HEK293 (cell line): ENCODE measurements around the gene MED25.
A peak's percentile ranks its signal among the peaks of the same experiment; 100 is the strongest.

Experiments
- CTCF ChIA-PET: fragments of 350-600 bp; formaldehyde crosslinking; extraction: SDS; loops from one replicate; lab custom pipeline; 2021; ENCODE audit warnings: antibody characterized with exemption; lab: Yijun Ruan, JAX
- POLR2A ChIA-PET: fragments of 300-600 bp; formaldehyde crosslinking; extraction: SDS; loops from one replicate; lab custom pipeline; 2020; ENCODE audit warnings: antibody characterized with exemption, inconsistent platforms; lab: Yijun Ruan, JAX
- H3K27ac ChIP-seq: fragments of 200-500 bp; sonication (Bioruptor generic); 2 replicates; pipeline ENCODE4 v1.5.1; 2014; ENCODE audit warnings: low read depth, low read length, control low read depth, inconsistent platforms; ENCODE audit errors: extremely low read depth
- H3K36me3 ChIP-seq, 2 experiments: fragments of 200-500 bp in 1 of 2; sonication (Bioruptor generic) in 1 of 2; 1 replicate in 1 of 2; 2 replicates in 1 of 2; pipeline ENCODE4 v1.5.1; 2014 to 2017; ENCODE audit warnings: inconsistent platforms in 2 of 2, low read length in 2 of 2; ENCODE audit not compliant: control insufficient read depth in 2 of 2, insufficient read depth in 1 of 2
- H3K4me1 ChIP-seq: fragments of 200-500 bp; sonication (Bioruptor generic); 2 replicates; pipeline ENCODE4 v1.5.1; 2014; ENCODE audit warnings: mild to moderate bottlenecking, low read length, inconsistent platforms; ENCODE audit not compliant: control insufficient read depth, insufficient read depth
- H3K4me3 ChIP-seq: 2 replicates; pipeline ENCODE4 v1.5.1; 2011; ENCODE audit warnings: low read depth, mild to moderate bottlenecking, control low read depth, low read length, moderate library complexity
- H3K9me3 ChIP-seq: fragments of 200-500 bp; sonication (Bioruptor generic); 2 replicates; pipeline ENCODE4 v1.5.1; 2014; ENCODE audit warnings: low read depth, low read length, inconsistent platforms; ENCODE audit not compliant: control insufficient read depth, insufficient read depth
- EGR2 ChIP-seq: fragments of 450-650 bp; formaldehyde crosslinking; IDR thresholded peaks from 2 replicates; pipeline ENCODE4 v1.5.1; 2016; ENCODE audit warnings: low read depth, missing biosample characterization, missing genetic modification characterization
- IKZF3 ChIP-seq: fragments of 450-650 bp; IDR thresholded peaks from 2 replicates; pipeline ENCODE4 v1.5.0; 2018; ENCODE audit warnings: missing biosample characterization, mild to moderate bottlenecking, missing genetic modification characterization, moderate library complexity
- MEIS1 ChIP-seq: sonication (generic); formaldehyde crosslinking; IDR thresholded peaks from 2 replicates; pipeline ENCODE4 v1.8.1; 2022; ENCODE audit warnings: missing genetic modification reagents, mild to moderate bottlenecking, borderline replicate concordance
- SCRT1 ChIP-seq: fragments of 450-650 bp; formaldehyde crosslinking; IDR thresholded peaks from 2 replicates; pipeline ENCODE4 v1.5.1; 2016; ENCODE audit warnings: missing biosample characterization, missing genetic modification characterization, borderline replicate concordance
- SCRT2 ChIP-seq: fragments of 450-650 bp; formaldehyde crosslinking; IDR thresholded peaks from 2 replicates; pipeline ENCODE4 v1.5.1; 2016; ENCODE audit warnings: missing biosample characterization, missing genetic modification characterization
- TCF7L2 ChIP-seq: IDR thresholded peaks from 2 replicates; pipeline ENCODE4 v1.6.1; 2011; ENCODE audit warnings: low read depth, mild to moderate bottlenecking, inconsistent platforms, low read length, moderate library complexity, borderline replicate concordance
- ZBTB49 ChIP-seq: fragments of 450-650 bp; formaldehyde crosslinking; IDR thresholded peaks from 2 replicates; pipeline ENCODE4 v1.5.1; 2016; ENCODE audit warnings: missing biosample characterization, missing genetic modification characterization, low read depth
- ZIC2 ChIP-seq: fragments of 450-650 bp; formaldehyde crosslinking; IDR thresholded peaks from 2 replicates; pipeline ENCODE4 v1.5.1; 2016; ENCODE audit warnings: missing biosample characterization, missing genetic modification characterization
- ZNF239 ChIP-seq: fragments of 450-650 bp; formaldehyde crosslinking; IDR thresholded peaks from 2 replicates; pipeline ENCODE4 v1.5.1; 2016; ENCODE audit warnings: missing biosample characterization, missing genetic modification characterization
- ZNF324 ChIP-seq: fragments of 450-650 bp; formaldehyde crosslinking; IDR thresholded peaks from 2 replicates; pipeline ENCODE4 v1.5.1; 2016; ENCODE audit warnings: missing biosample characterization, missing genetic modification characterization
- ZNF366 ChIP-seq: fragments of 450-650 bp; formaldehyde crosslinking; conservative IDR thresholded peaks from 2 replicates; pipeline ENCODE4 v1.5.1; 2016; ENCODE audit warnings: missing biosample characterization, missing genetic modification characterization
- ZNF37A ChIP-seq: fragments of 450-650 bp; IDR thresholded peaks from 2 replicates; pipeline ENCODE4 v1.5.1; 2018; ENCODE audit warnings: missing biosample characterization, missing genetic modification characterization
- ZNF391 ChIP-seq: fragments of 450-650 bp; formaldehyde crosslinking; IDR thresholded peaks from 2 replicates; pipeline ENCODE4 v1.5.1; 2016; ENCODE audit warnings: low read depth, missing biosample characterization, missing genetic modification characterization, borderline replicate concordance
- ZNF623 ChIP-seq: fragments of 450-650 bp; formaldehyde crosslinking; IDR thresholded peaks from 2 replicates; pipeline ENCODE4 v1.5.1; 2016; ENCODE audit warnings: missing biosample characterization, missing genetic modification characterization
- ZNF701 ChIP-seq: fragments of 450-650 bp; formaldehyde crosslinking; IDR thresholded peaks from 2 replicates; pipeline ENCODE4 v1.5.1; 2016; ENCODE audit warnings: missing biosample characterization, missing genetic modification characterization
- ZNF76 ChIP-seq: fragments of 450-650 bp; formaldehyde crosslinking; IDR thresholded peaks from 2 replicates; pipeline ENCODE4; 2016; ENCODE audit warnings: low read depth, missing biosample characterization, missing genetic modification characterization, borderline replicate concordance
- ZNF791 ChIP-seq: fragments of 450-650 bp; formaldehyde crosslinking; IDR thresholded peaks from 2 replicates; pipeline ENCODE4 v1.5.1; 2016; ENCODE audit warnings: missing biosample characterization, missing genetic modification characterization
- TF ChIP-seq, protein P1 (sequence below): fragments of 450-650 bp; formaldehyde crosslinking; IDR thresholded peaks from 2 replicates; pipeline ENCODE4 v1.5.1; 2017; ENCODE audit warnings: missing biosample characterization, missing genetic modification characterization
- TF ChIP-seq, protein P2 (sequence below): fragments of 450-650 bp; formaldehyde crosslinking; IDR thresholded peaks from 2 replicates; pipeline ENCODE4 v1.5.1; 2016; ENCODE audit warnings: missing biosample characterization, missing genetic modification characterization

The MED25 gene

DNA sequence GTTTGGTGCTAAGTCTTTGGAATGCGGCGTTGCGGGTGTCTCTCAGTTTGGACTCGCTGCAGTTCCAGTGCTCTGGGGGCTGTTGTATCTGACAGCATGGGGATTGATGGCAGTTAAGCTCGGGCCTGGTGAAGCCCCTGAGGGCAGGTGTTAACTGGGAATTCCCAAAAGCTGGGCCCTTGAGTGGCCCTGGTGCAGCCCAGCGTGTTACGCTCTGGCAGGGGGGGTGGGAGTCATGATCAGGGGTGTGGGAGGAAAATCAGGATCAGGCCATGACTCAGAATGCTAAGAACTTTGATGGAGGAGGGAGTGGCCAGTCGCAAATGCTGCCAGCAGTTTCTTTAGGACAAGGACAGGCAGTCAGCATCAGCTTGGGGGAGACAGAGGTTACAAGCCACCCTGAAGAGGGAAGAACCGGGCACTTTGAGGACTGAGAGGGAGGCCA lies 31.7 kb upstream of the MED25 start (continued):
- no peak for TF ChIP-seq TCF7L2
- TF ChIP-seq, protein P1, sequence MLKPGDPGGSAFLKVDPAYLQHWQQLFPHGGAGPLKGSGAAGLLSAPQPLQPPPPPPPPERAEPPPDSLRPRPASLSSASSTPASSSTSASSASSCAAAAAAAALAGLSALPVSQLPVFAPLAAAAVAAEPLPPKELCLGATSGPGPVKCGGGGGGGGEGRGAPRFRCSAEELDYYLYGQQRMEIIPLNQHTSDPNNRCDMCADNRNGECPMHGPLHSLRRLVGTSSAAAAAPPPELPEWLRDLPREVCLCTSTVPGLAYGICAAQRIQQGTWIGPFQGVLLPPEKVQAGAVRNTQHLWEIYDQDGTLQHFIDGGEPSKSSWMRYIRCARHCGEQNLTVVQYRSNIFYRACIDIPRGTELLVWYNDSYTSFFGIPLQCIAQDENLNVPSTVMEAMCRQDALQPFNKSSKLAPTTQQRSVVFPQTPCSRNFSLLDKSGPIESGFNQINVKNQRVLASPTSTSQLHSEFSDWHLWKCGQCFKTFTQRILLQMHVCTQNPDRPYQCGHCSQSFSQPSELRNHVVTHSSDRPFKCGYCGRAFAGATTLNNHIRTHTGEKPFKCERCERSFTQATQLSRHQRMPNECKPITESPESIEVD = no peak
- TF ChIP-seq ZNF239 = no peak
- no peak for TF ChIP-seq MEIS1 (CRISPR knock-in tag)

DNA sequence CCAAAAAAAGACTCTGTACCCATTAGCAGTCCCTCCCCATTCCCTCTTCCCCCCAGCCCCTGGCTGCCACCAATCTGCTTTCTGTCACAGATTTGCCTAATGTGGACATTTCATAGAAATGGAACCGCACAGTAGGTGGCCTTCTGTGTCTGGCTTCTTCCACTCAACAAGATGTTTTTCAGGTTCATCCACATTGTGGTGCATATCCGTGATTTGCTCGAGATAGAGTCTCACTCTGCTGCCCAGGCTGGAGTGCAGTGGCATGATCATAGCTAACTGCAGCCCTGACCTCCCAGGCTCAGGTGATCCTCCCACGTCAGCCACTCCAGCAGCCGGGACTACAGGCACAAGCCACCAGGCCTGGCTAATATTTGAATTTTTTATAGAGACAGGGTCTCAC lies 30.3 kb upstream of the MED25 start:
- H3K27ac ChIP-seq = no peak overlapping the region
- peaks cover 33 to 69% of the 10 kb centered on the region in 2 experiments; a peak in 2 of 3 replicates for H3K36me3 ChIP-seq
- TF ChIP-seq, protein P2, sequence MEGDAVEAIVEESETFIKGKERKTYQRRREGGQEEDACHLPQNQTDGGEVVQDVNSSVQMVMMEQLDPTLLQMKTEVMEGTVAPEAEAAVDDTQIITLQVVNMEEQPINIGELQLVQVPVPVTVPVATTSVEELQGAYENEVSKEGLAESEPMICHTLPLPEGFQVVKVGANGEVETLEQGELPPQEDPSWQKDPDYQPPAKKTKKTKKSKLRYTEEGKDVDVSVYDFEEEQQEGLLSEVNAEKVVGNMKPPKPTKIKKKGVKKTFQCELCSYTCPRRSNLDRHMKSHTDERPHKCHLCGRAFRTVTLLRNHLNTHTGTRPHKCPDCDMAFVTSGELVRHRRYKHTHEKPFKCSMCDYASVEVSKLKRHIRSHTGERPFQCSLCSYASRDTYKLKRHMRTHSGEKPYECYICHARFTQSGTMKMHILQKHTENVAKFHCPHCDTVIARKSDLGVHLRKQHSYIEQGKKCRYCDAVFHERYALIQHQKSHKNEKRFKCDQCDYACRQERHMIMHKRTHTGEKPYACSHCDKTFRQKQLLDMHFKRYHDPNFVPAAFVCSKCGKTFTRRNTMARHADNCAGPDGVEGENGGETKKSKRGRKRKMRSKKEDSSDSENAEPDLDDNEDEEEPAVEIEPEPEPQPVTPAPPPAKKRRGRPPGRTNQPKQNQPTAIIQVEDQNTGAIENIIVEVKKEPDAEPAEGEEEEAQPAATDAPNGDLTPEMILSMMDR (tag by site-specific recombination) = no peak
- TF ChIP-seq ZNF324 = no peak
- TF ChIP-seq EGR2 = no peak
- TF ChIP-seq ZNF76 (tag by site-specific recombination) = no peak
- no peak for TF ChIP-seq ZNF701
- no peak for TF ChIP-seq ZNF37A (tag by site-specific recombination)
- no peak for TF ChIP-seq IKZF3
- TF ChIP-seq ZNF366 (tag by site-specific recombination) = no peak
- TF ChIP-seq ZBTB49 = no peak
- TF ChIP-seq ZNF791 = no peak
- no peaks in the 10 kb centered on the region for H3K9me3 ChIP-seq
- no peaks in the 10 kb centered on the region for H3K4me1 ChIP-seq
- CTCF ChIA-PET = interaction anchor here (0.7 kb wide), 1 partner anchor 411 kb away, joined by 3 read pairs; no protein-coding TSS in a partner anchor
- POLR2A ChIA-PET = interaction anchor here (0.6 kb wide), 1 partner anchor 21 kb away, joined by 7 read pairs; no protein-coding TSS in a partner anchor
- H3K4me3 ChIP-seq = no peak overlapping the region

DNA sequence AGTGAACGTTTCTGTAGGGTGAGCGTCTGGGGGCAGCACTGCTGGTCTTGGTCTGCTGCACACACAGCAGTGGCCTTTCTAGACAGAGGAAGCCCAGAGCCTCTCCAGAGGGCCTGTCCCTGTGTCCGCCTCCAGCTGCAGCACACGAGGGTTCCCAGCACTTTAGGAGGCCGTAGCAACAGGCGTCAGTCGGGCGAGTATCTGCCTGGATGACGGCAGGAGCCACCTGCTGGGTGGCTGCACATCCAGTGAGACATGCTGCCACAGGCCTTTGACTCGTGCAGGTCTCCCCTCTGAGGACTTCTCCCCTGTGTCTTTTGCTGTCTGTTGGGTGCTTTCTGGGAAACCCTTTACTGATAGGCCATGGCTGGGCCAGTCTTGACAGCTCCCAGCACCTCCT lies 29.2 kb upstream of the MED25 start:
- Histone ChIP-seq H3K36me3 (peaks cover 35 to 68% of the 10 kb centered on the region in 2 experiments), H3K9me3 (no peaks in the 10 kb centered on the region), H3K4me3 (no peak overlapping the region), H3K27ac (0 out of 2 replicates have a peak overlapping the region, but pooled peaks have one; percentile 4), H3K4me1 (no peaks in the 10 kb centered on the region)
- ChIA-PET CTCF (interaction anchor here (1.0 kb wide), 1 partner anchor 15 kb away, joined by 3 read pairs; no protein-coding TSS in a partner anchor), POLR2A (no interaction called here)
- no peak for TF ChIP-seq ZNF391 (tag by site-specific recombination)
- peak; percentile 70 for TF ChIP-seq SCRT1
- peak; percentile 87 for TF ChIP-seq ZIC2 (tag by site-specific recombination)
- peak; percentile 21; the same call in 1 of the 2 replicates for TF ChIP-seq ZNF623 (tag by site-specific recombination)
- peak; percentile 88 for TF ChIP-seq SCRT2
